Measurements from ENCODE around the gene DENND4C.
"Not testable (repeated sequence)": the region's sequence is repeated elsewhere in the genome, so short reads cannot be mapped to it uniquely, and the experiment has no call there.

DENND4C gene

GRCh38 chr9:19266778-19267384, 36.4 kb downstream of the DENND4C start:
- DNase-seq (ENCODE audit: low read depth in 2 of 2) = not testable (repeated sequence)

DNA sequence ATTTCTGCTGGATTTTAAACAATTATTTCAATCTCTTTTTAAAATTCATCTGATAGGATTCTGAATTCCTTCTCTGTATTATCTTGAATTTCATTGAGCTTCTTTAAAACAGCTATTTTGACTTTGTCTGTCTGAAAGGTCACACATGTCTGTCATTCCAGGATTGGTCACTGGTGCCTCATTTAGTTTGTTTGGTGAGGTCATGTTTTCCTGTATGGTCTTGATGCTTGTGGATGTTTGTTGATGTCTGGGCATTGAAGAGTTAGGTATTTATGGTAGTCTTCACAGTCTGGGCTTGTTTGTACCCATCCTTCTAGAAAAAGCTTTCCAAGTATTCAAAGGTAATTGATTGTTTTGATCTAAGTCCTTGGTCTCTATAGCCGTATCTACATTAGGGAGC, 39.1 kb downstream of the DENND4C start:
- no peak for DNase-seq (ENCODE audit: low read depth in 2 of 2)

GRCh38 chr9:19270421-19270949, 40.0 kb downstream of the DENND4C start:
- DNase-seq (ENCODE audit: low read depth in 2 of 2) = no peak

DNA sequence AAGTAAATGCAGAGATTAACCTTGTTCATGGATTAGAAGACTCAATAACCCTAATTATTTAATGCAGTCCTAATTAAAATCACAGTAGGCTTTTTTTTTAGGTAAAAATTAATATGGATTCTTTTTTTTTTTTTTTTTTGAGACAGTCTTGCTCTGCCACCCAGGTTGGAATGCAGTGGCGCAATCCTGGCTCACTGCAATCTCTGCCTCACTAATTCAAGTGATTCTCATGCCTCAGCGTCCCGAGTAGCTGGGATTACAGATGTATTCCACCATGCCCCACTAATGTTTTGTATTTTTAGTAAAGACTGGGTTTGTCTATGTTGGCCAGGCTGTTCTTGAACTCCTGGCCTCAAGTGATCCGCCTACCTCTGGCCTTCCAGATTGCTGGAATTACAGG, 40.6 kb downstream of the DENND4C start:
- DNase-seq (ENCODE audit: low read depth in 2 of 2) = no peak

DNA sequence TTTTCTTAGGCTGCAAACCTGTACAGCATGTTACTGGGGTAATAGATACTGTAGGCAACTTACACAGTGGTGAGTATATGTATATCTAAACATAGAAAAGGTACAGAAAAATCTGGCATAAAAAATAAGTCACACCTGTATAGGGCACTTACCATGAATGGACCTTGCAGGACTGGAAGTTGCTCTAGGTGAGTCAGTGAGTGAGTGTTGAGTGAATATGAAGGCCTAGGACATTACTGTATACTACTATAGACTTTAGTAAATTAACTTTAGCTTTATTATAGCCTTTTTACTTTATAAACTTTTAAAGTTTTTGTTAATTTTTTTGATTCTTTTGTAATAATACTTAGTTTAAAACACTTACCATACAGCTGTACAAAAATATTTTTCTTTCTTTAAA, 51.3 kb downstream of the DENND4C start:
- DNase-seq (ENCODE audit: low read depth in 2 of 2) = no peak

GRCh38 chr9:19283072-19283710, 52.7 kb downstream of the DENND4C start:
- no peak for DNase-seq (ENCODE audit: low read depth in 2 of 2)

DNA sequence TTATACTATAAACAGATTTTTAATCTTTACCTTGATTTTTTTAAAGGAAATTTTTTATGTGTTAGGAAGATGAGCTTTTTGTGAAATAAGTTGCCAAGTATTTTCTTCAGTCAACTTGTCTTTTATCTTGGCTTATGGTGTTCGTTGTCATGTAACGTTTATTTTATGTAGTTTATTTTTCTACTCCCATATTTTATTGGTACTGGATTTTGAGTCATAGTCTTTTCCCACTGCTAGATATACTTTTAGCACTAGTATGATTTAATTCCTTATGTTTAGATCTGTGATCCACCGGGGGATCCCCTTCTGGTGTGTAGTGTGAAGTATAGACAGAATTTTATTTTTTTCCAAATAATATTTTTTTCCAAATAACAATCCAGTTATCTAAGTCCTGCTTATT, 54.2 kb downstream of the DENND4C start:
- no peak for DNase-seq (ENCODE audit: low read depth in 2 of 2)

GRCh38 chr9:19286634-19287188, 56.2 kb downstream of the DENND4C start:
- DNase-seq (ENCODE audit: low read depth in 2 of 2) = no peak

DNA sequence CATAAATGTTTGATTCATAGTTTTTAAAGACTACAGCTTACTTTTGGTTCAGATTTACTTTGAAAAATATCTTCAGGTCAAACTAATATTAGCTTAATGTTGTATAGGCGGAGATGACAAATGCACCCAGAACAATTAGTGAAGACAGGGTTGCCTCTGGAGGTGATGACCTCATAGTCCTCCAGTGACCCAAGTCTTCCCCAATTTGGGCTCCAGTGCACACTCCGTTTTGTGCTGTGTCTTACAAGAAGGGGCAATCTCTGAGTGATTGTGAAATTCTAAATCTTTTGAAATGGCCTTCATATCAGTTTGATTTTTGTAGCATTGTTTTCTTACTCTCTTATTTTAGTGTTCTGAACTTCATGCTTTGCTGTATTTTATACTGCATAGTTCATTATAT, 57.6 kb downstream of the DENND4C start:
- DNase-seq (ENCODE audit: low read depth in 2 of 2) = no peak

GRCh38 chr9:19290103-19290502, 59.6 kb downstream of the DENND4C start:
- DNase-seq (ENCODE audit: low read depth in 2 of 2) = no peak

DNA sequence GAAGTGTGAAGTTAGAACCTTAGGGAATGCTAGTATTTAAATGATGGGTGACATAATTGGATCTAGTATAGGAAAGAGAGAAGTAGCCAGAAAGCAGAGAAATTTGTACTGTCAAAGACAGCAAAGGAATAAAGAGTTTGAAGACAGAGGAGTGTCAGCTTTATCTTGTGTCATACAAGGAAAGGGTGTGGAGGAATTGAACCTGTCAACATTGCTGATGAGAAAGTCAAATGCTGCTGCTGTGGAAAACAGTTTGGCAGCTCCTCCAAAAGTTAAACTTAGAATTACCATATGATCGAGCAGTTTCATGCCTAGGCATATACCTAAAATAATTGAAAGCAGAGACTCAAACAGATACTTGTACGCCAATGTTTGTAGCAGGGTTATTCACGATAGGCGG, 63.7 kb downstream of the DENND4C start:
- DNase-seq (ENCODE audit: low read depth in 2 of 2) = no peak

GRCh38 chr9:19298436-19299000, 68.0 kb downstream of the DENND4C start:
- no peak for DNase-seq (ENCODE audit: low read depth in 2 of 2)

DNA sequence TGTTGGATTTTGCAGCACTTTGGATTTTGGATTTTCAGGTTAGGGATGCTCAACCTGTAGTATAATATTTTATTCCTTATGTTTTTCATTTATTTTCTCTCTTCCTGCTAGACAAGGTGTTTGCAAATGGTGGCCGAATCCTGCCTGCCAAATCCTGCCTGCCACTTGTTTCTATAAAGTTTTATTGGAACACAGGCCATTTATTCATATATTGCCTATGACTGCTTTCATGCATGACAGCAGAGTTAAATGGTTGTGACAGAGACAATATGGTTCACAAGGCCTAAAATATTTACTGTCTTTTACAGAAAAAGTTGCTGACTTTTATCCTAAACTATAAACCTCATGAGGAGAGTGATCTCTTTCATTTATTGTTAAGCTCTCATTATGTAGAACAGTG, 72.7 kb downstream of the DENND4C start:
- no peak for DNase-seq (ENCODE audit: low read depth in 2 of 2)

- no peak for DNase-seq (ENCODE audit: low read depth in 2 of 2)
Observed at GRCh38 chr9:19306568-19306967, 76.1 kb downstream of the DENND4C start.

DNA sequence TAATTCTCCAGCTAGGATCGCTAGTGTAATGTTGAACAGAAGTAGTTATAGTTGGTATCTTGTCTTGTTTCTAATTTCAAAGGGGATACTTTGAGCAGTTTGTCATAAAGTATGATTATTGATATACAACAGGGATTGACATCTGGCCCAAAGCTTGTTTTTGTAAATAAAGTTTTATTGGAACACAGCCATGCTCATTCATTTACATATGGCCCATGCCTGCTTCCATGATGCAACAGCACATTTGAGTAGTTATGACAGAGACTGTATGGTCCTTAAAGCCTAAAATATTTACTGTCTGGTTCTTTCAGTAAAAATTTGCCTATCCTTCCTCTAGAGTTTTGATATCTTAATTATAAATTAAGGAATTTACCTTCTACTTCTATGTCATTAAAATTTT, 79.8 kb downstream of the DENND4C start:
- no peak for DNase-seq (ENCODE audit: low read depth in 2 of 2)

GRCh38 chr9:19313573-19313972, 83.1 kb downstream of the DENND4C start:
- DNase-seq (ENCODE audit: low read depth in 2 of 2) = no peak

GRCh38 chr9:19320495-19320894, 90.0 kb downstream of the DENND4C start:
- no peak for DNase-seq (ENCODE audit: low read depth in 2 of 2)

- DNase-seq (ENCODE audit: low read depth in 2 of 2) = no peak
Observed at GRCh38 chr9:19331877-19332276, 101.4 kb downstream of the DENND4C start.

DNA sequence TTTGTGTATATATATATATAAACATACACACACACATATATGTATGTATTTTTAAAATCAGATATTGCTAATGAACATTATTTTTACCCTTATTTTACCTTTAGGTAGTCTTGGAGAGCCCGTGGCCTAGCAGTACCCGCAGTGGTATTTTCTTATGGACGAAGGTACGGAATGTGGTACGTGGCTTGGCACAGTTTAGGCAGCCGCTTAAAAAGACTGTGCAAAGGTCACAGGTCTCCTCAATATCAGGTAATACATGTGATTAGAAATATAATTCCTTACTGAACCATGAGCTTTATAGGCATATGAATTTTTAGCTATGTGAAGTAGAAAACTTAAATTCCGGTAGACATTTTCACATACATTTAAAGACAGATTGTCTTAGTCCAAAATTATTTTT, 105.7 kb downstream of the DENND4C start:
- no peak for DNase-seq (ENCODE audit: low read depth in 2 of 2)

DNA sequence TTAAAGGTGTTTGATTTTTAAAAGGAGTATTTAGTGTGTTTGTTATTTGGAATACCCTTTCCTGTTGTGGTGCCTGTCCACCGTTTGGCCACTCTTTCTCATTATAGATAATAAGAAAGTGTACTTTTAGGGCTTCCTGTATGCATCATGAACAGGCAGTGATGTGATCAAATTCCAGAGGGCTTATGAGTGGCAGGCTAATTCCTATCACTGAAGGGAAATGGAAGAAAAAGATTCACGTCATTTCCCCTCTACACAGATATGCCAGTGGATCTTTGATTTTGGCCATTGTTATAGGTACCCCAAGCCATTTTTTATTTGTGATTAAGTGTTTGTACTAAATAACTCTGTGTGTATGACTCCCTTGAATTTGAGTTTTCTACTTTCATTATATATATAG, 112.5 kb downstream of the DENND4C start:
- DNase-seq (ENCODE audit: low read depth in 2 of 2) = no peak

DNA sequence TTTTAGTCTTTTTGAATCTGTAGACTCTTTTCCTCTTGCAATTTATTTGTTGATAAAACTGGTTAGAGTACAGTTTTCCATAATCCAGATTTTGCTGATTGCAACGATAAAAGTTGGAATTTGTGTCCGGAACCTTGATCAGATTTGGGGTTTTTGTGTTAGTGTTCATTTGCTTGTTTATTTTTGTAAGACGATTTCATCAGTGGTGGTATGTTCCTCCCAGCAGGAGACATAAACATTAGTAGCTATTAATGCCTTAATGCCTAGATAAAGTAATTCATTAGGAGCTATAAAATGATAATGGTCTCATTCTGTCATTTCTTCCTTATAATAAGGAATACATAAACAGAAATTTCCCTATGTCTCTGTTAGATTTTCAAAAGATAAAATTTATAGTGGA, 128.2 kb downstream of the DENND4C start:
- DNase-seq (ENCODE audit: low read depth in 2 of 2) = no peak

DNA sequence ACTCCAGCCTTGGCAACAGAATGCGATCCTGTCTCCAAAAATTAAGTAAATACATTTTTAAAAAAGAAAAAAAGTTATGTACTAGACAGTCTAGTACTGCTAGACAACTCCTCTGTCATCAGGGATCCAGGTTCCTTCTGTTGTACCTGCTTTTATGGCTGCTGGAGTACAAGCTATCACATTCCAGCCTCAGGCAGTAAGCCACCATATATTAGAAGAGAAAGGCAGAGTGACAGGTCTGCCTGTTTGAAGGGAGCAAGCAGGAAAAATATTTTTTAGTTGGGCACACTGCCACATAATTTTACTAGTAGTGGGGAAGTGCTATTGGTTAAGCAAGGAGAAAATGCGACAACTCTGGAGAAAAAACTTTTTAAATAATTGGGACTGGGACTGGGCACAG, 138.6 kb downstream of the DENND4C start:
- no peak for DNase-seq (ENCODE audit: low read depth in 2 of 2)

DNA sequence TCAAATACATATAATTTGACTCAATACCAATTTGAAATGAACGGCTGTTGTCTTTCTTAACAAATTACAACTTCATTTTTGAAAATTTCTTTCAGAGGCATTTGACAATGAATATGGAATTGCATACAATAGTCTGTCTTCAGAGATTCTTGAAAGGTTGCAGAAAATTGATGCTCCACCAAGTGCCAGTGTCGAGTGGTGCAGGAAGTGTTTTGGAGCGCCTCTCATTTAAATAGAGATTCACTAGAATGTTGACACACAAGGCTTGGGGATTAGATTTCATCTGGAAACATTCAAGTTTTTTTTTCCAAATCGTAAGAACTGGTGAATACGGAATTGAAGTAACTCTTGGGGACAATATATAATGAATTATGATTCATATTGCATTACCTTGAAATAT, 141.4 kb downstream of the DENND4C start:
- DNase-seq (ENCODE audit: low read depth in 2 of 2) = no peak

Measured in stimulated activated CD4-positive, alpha-beta T cell treated with anti-CD3 and anti-CD28 coated beads, Interleukin-1b, Interleukin-23, amount 100 ng/mL, for 4 hours (primary cell).